AG04450 (cell line): ENCODE measurements around the gene LGALS1. TPM values are rescaled to one million over a fixed set of nuclear protein-coding genes. Genes with fewer than 3 reads are reported as not detected.

ENCODE experiments used
- CTCF ChIA-PET: fragments of 300-600, 350-600 bp; formaldehyde crosslinking; extraction: SDS; loops from one replicate; lab custom pipeline; 2022; ENCODE audit warnings: antibody characterized with exemption, inconsistent platforms; lab: Charles Lee
- POLR2A ChIA-PET: fragments of 350-600 bp; formaldehyde crosslinking; extraction: SDS; loops from one replicate; lab custom pipeline; 2021; ENCODE audit warnings: antibody characterized with exemption, inconsistent platforms; lab: Yijun Ruan, JAX
- DNase-seq: peaks from one replicate; pipeline ENCODE4 v3.0.0-alpha.2; 2011; ENCODE audit warnings: low read depth, low spot score
- H3K27ac ChIP-seq: one replicate; pipeline ENCODE4 v1.5.1; 2012; ENCODE audit warnings: low read depth, low read length, control low read depth
- H3K27me3 ChIP-seq: one replicate; pipeline ENCODE4 v1.6.0; 2012; ENCODE audit warnings: low read length; ENCODE audit not compliant: control insufficient read depth, insufficient read depth
- H3K4me3 ChIP-seq: 2 replicates; pipeline ENCODE4 v1.5.1; 2011; ENCODE audit warnings: mild to moderate bottlenecking, low read depth, low read length, control low read depth
- H3K9me3 ChIP-seq: 2 replicates; pipeline ENCODE4 v1.5.1; 2012; ENCODE audit warnings: low read length; ENCODE audit not compliant: control insufficient read depth, insufficient read depth
- polyA plus RNA-seq: library from polyadenylated mRNA; depleted of rRNA; stranded (reverse); fragments of >200 nt; gene quantifications from 2 replicates; pipeline ENCODE4 v1.2.3, GENCODE V29; 2011
- TF ChIP-seq, protein P1 (sequence below): IDR thresholded peaks from 2 replicates; pipeline ENCODE4 v1.5.1; 2011; ENCODE audit warnings: low read depth, low read length, control low read depth, inconsistent platforms

The LGALS1 gene
- polyA plus RNA-seq, 1 experiment, result 5,926 TPM

DNA sequence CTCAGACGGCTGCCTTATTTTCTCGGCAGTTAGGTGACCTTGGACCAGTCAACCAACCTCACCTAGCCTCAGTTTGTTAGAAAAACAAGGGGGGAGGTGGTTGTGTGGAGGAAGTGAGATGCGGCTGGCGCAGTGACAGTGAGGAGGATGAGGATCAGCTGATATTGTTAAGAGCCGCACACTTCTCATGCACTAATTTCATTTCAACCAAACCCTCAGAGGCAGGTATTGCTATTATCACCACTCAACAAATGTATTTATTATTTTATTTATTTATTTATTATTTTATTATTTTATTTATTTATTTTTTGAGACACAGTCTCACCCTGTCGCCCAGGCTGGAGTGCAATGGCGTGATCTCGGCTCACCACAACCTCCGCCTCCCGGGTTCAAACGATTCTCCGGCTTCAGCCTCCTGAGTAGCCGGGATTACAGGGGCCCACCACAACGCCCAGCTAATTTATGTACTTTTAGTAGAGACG lies 2.1 kb downstream of the LGALS1 start:
- no peaks in the 10 kb centered on the region for H3K27me3 ChIP-seq
- ChIA-PET POLR2A (interaction anchor here (0.7 to 4.1 kb wide), 6 partner anchors 13 to 64 kb away, joined by 3 to 52 read pairs (median 6); no protein-coding TSS in a partner anchor), CTCF (interaction anchor here (10.2 kb wide), 1 partner anchor 34 kb away, joined by 101 read pairs; no protein-coding TSS in a partner anchor)
- H3K9me3 ChIP-seq, result no peaks in the 10 kb centered on the region; the same call in 1 of the 2 replicates
- peak overlapping the region; percentile 72 for H3K27ac ChIP-seq
- no peak for DNase-seq
- TF ChIP-seq, protein P1, sequence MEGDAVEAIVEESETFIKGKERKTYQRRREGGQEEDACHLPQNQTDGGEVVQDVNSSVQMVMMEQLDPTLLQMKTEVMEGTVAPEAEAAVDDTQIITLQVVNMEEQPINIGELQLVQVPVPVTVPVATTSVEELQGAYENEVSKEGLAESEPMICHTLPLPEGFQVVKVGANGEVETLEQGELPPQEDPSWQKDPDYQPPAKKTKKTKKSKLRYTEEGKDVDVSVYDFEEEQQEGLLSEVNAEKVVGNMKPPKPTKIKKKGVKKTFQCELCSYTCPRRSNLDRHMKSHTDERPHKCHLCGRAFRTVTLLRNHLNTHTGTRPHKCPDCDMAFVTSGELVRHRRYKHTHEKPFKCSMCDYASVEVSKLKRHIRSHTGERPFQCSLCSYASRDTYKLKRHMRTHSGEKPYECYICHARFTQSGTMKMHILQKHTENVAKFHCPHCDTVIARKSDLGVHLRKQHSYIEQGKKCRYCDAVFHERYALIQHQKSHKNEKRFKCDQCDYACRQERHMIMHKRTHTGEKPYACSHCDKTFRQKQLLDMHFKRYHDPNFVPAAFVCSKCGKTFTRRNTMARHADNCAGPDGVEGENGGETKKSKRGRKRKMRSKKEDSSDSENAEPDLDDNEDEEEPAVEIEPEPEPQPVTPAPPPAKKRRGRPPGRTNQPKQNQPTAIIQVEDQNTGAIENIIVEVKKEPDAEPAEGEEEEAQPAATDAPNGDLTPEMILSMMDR, result no peak
- peak overlapping the region; percentile 97 for H3K4me3 ChIP-seq

DNA sequence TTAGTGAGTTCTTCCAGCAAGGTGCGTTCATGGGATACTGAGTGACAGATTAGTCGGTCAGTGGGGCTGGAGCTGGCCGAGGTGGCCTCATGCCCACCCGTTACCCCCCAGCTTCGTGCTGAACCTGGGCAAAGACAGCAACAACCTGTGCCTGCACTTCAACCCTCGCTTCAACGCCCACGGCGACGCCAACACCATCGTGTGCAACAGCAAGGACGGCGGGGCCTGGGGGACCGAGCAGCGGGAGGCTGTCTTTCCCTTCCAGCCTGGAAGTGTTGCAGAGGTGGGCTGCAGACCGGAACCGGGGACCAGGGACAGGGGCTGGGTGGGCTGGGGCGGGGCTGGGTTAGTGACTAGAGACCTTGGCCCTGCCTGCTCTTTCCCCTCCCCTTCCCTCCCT lies 2.9 kb downstream of the LGALS1 start:
- H3K4me3 ChIP-seq, result peak overlapping the region; percentile 97
- no peaks in the 10 kb centered on the region; the same call in 1 of the 2 replicates for H3K9me3 ChIP-seq
- TF ChIP-seq, protein P1, result no peak
- H3K27ac ChIP-seq, result peak overlapping the region; percentile 31
- no peak for DNase-seq
- ChIA-PET POLR2A (interaction anchor here (4.1 kb wide), 1 partner anchor 17 kb away, joined by 52 read pairs; no protein-coding TSS in a partner anchor), CTCF (interaction anchor here (10.2 kb wide), 1 partner anchor 35 kb away, joined by 101 read pairs; no protein-coding TSS in a partner anchor)
- H3K27me3 ChIP-seq, result no peaks in the 10 kb centered on the region

DNA sequence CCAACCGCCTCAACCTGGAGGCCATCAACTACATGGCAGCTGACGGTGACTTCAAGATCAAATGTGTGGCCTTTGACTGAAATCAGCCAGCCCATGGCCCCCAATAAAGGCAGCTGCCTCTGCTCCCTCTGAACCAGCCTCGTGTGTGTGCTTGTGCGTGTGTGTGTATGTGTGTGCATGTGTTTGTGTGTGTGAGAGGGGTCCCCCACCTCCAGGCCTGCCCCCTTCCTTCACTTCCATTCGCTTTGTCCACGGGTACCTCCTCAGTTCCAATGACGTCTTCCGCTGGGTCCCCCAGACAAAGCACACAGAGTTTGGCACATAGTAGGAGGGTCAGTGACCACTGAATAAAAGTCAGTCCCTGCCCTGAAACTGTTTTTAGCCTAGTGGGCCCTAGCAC lies 4.2 kb downstream of the LGALS1 start:
- ChIA-PET CTCF (interaction anchor here (1.0 to 10.2 kb wide), 3 partner anchors 18 to 118 kb away, joined by 3 to 101 read pairs (median 13); no protein-coding TSS in a partner anchor), POLR2A (interaction anchor here (0.7 to 4.1 kb wide), 5 partner anchors 16 to 71 kb away, joined by 3 to 38 read pairs (median 3); partner anchors contain the start of gene GGA1)
- H3K27ac ChIP-seq, result peak overlapping the region; percentile 65
- DNase-seq, result no peak
- TF ChIP-seq, protein P1, result no peak
- no peaks in the 10 kb centered on the region for H3K27me3 ChIP-seq
- H3K4me3 ChIP-seq, result peak overlapping the region; percentile 13; the same call in 1 of the 2 replicates
- no peaks in the 10 kb centered on the region; the same call in 1 of the 2 replicates for H3K9me3 ChIP-seq

DNA sequence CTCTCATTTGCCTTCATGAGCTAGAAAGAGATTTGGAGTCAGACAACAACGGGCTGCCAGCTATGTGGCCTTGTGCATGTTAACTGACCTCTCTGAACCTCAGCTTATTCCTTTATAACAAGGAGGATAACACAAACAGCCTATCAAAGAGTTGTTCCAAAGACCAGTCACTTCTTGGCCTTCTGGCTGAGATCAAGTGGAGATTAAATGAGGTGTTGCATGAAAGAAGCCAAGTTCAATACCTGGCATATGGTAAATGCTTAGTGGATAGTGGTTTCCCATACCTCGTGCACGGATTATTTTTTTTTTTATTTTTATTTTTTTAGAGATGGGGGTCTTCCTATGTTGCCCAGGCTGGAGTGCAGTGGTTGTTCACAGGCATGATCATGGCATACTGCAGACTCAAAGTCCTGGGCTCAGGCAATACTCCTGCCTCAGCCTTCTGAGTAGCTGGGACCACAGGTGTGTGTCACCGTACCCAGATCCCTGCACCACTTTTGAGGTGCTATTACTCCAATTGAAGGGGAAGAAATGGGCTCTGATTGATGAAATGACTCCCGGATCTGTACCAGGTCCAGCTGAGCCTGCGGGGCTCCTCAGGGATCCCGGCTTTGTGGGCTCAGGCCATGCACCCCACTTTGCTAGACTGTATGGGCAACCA lies 4.9 kb downstream of the LGALS1 start:
- no peak for DNase-seq
- CTCF ChIA-PET, result interaction anchor here (1.0 to 10.2 kb wide), 6 partner anchors 19 to 119 kb away, joined by 3 to 101 read pairs (median 5); no protein-coding TSS in a partner anchor
- POLR2A ChIA-PET, result interaction anchor here (0.7 to 4.1 kb wide), 6 partner anchors 16 to 72 kb away, joined by 3 to 38 read pairs (median 4); partner anchors contain the start of gene GGA1
- Histone ChIP-seq H3K9me3 (no peaks in the 10 kb centered on the region; the same call in 1 of the 2 replicates), H3K27ac (peak overlapping the region; percentile 70), H3K27me3 (no peaks in the 10 kb centered on the region), H3K4me3 (no peak overlapping the region)
- TF ChIP-seq, protein P1, result no peak
